Naive B cell (primary cell): Measurements from ENCODE around the gene PLEKHG5. TPM values are rescaled to one million over a fixed set of nuclear protein-coding genes. Genes with fewer than 3 reads are reported as not detected.
A peak's percentile ranks its signal among the peaks of the same experiment; 100 is the strongest.
"Not testable (repeated sequence)": the region's sequence is repeated elsewhere in the genome, so short reads cannot be mapped to it uniquely, and the experiment has no call there.

ENCODE experiments used
- ATAC-seq, 2 donors: fragments of 150-1000 bp; cut with Tn5 transposase; 2 replicates each; pipeline ENCODE4 v1.10.0; 2021; ENCODE audit warnings: low read depth in 2 of 2, mild to moderate bottlenecking in 2 of 2, moderate library complexity in 2 of 2
- DNase-seq: peaks from one replicate; pipeline ENCODE4 v3.0.0; 2022
- H3K27ac Mint-ChIP-seq, 6 donors: one replicate each; pipeline ENCODE4 v1.8.0; 2020 to 2022; ENCODE audit warnings: mild to moderate bottlenecking in 6 of 6, mixed read lengths in 6 of 6, moderate library complexity in 5 of 6, inconsistent platforms in 2 of 6
- H3K27me3 Mint-ChIP-seq, 3 donors: one replicate each; pipeline ENCODE4 v1.8.0; 2021 to 2022; ENCODE audit warnings: mixed read lengths in 3 of 3, mild to moderate bottlenecking in 1 of 3
- H3K36me3 Mint-ChIP-seq, 2 donors: one replicate each; pipeline ENCODE4 v1.8.0; 2020 to 2022; ENCODE audit warnings: mixed read lengths in 2 of 2, inconsistent platforms in 1 of 2, mild to moderate bottlenecking in 1 of 2
- H3K4me1 Mint-ChIP-seq, 3 donors: one replicate each; pipeline ENCODE4 v1.8.0; 2020 to 2022; ENCODE audit warnings: mixed read lengths in 3 of 3, inconsistent platforms in 1 of 3, mild to moderate bottlenecking in 1 of 3, moderate library complexity in 1 of 3
- H3K4me3 Mint-ChIP-seq, 8 donors: one replicate each; pipeline ENCODE4 v1.8.0; 2020 to 2022; ENCODE audit warnings: mild to moderate bottlenecking in 8 of 8, mixed read lengths in 8 of 8, moderate library complexity in 8 of 8, inconsistent platforms in 2 of 8
- H3K9me3 Mint-ChIP-seq, 7 donors: one replicate each; pipeline ENCODE4 v1.8.0; 2020 to 2022; ENCODE audit warnings: mixed read lengths in 7 of 7, mild to moderate bottlenecking in 5 of 7, inconsistent platforms in 2 of 7, moderate library complexity in 1 of 7
- polyA plus RNA-seq, 6 donors: library from polyadenylated mRNA; unstranded; fragments of 300-500 nt; fragmentation: Illumina TruSeq; gene quantifications; one replicate each; pipeline ENCODE4 v1.2.3, GENCODE V29; 2021; ENCODE audit warnings: low read depth in 6 of 6

PLEKHG5 gene
- polyA plus RNA-seq, 6 donors from 2014 or later = not detected

GRCh38 chr1:6455752-6456520 lies 35.5 kb downstream of the PLEKHG5 start:
- not testable (repeated sequence) for H3K27ac Mint-ChIP-seq, H3K9me3 Mint-ChIP-seq, DNase-seq, H3K36me3 Mint-ChIP-seq, ATAC-seq
- Mint-ChIP-seq H3K4me1 (peaks cover 12 to 23% (median 13%) of the 10 kb centered on the region in 3 donors), H3K4me3 (peak overlapping the region in 1 of 8 donors; percentile 59), H3K27me3 (peaks cover 25 to 67% (median 49%) of the 10 kb centered on the region in 3 donors)

- H3K36me3 Mint-ChIP-seq = peaks cover 0 to 8% of the 10 kb centered on the region in 2 donors
- H3K9me3 Mint-ChIP-seq = no peaks in the 10 kb centered on the region
- H3K27ac Mint-ChIP-seq = no peak overlapping the region
- DNase-seq (no peak), ATAC-seq (no peak)
- peaks cover 4 to 14% (median 6%) of the 10 kb centered on the region in 3 donors for H3K4me1 Mint-ChIP-seq
- H3K27me3 Mint-ChIP-seq = peaks cover 30 to 67% (median 51%) of the 10 kb centered on the region in 3 donors
- peak overlapping the region in 1 of 8 donors; percentile 42 for H3K4me3 Mint-ChIP-seq
These were observed 36.4 kb downstream of the PLEKHG5 start for GRCh38 chr1:6454856-6455751.

DNA sequence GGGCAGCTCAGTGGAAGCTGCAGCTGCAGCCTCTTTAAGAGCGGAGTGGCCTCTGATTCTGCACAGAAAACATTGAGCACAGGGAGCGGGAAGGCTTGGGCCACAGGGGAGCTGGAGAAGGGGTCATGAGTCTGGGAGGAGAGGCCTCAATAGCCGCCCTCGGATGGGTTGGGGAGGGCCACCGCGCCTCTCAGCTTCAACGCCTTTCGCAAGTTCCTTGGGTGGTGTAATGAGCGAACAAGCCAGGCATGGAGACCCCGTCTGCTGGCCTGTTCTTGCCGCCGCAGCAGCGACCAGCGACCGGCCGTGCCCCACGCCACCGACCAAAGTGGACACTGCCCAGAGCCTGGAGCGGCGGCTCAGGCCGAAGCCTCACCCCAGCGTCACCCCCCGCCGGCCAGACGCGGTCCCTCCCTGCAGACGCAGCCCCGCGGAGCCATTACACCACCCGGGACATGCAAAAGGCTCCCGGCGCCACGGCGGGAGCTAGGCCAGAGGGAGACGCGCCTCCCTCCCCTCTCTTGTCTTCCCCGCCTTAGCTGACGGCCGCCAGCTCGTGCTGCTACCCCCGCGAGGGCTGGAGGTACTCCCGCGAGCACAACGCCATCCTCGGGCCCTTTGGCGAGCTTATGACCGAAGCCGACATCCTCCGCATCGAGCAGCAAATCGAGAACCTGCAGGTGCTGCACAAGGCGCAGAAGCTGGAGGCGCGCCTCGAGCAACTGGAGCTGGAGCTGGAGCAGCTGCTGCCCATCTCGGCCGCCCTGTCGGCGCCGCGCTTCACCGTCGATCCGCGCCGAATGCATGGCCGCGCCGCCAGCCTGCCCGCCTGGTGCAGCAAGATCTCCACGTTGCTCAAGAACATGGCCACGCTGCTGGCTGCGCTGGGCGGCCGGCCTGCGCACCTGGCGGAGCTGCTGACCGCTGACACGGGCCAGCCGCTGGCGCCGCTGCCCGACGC lies 37.3 kb downstream of the PLEKHG5 start:
- peak overlapping the region in 1 of 6 donors; percentile 70 for H3K27ac Mint-ChIP-seq
- peaks cover 32 to 70% (median 53%) of the 10 kb centered on the region in 3 donors for H3K27me3 Mint-ChIP-seq
- ATAC-seq, DNase-seq, H3K36me3 Mint-ChIP-seq, H3K9me3 Mint-ChIP-seq: not testable (repeated sequence)
- peak overlapping the region in 1 of 8 donors; percentile 15 for H3K4me3 Mint-ChIP-seq
- H3K4me1 Mint-ChIP-seq = peaks cover 8 to 15% (median 8%) of the 10 kb centered on the region in 3 donors

GRCh38 chr1:6450943-6451373 lies 40.5 kb downstream of the PLEKHG5 start:
- DNase-seq (no peak), ATAC-seq (no peak)
- H3K4me1 Mint-ChIP-seq = peaks cover 11 to 23% (median 15%) of the 10 kb centered on the region in 3 donors
- no peak overlapping the region for H3K27ac Mint-ChIP-seq
- peaks cover 0 to 8% of the 10 kb centered on the region in 2 donors for H3K36me3 Mint-ChIP-seq
- no peaks in the 10 kb centered on the region for H3K9me3 Mint-ChIP-seq
- H3K4me3 Mint-ChIP-seq = no peak overlapping the region
- peaks cover 26 to 76% (median 45%) of the 10 kb centered on the region in 3 donors for H3K27me3 Mint-ChIP-seq

- H3K9me3 Mint-ChIP-seq, DNase-seq, H3K4me3 Mint-ChIP-seq, H3K27ac Mint-ChIP-seq, H3K36me3 Mint-ChIP-seq, ATAC-seq: not testable (repeated sequence)
- Mint-ChIP-seq H3K27me3 (peaks cover 26 to 77% (median 50%) of the 10 kb centered on the region in 3 donors), H3K4me1 (peaks cover 11 to 23% (median 15%) of the 10 kb centered on the region in 3 donors)
These were observed 41.0 kb downstream of the PLEKHG5 start for GRCh38 chr1:6450486-6450885.

- ATAC-seq = no peak
- Mint-ChIP-seq H3K4me1 (peaks cover 11 to 23% (median 15%) of the 10 kb centered on the region in 3 donors), H3K36me3 (peaks cover 0 to 8% of the 10 kb centered on the region in 2 donors), H3K27me3 (peaks cover 28 to 80% (median 53%) of the 10 kb centered on the region in 3 donors), H3K4me3 (peak overlapping the region in 3 of 8 donors; percentile 57 to 84 (median 66)), H3K27ac (no peak overlapping the region), H3K9me3 (no peaks in the 10 kb centered on the region)
- DNase-seq = no peak
These were observed 41.4 kb downstream of the PLEKHG5 start for GRCh38 chr1:6450005-6450450.

DNA sequence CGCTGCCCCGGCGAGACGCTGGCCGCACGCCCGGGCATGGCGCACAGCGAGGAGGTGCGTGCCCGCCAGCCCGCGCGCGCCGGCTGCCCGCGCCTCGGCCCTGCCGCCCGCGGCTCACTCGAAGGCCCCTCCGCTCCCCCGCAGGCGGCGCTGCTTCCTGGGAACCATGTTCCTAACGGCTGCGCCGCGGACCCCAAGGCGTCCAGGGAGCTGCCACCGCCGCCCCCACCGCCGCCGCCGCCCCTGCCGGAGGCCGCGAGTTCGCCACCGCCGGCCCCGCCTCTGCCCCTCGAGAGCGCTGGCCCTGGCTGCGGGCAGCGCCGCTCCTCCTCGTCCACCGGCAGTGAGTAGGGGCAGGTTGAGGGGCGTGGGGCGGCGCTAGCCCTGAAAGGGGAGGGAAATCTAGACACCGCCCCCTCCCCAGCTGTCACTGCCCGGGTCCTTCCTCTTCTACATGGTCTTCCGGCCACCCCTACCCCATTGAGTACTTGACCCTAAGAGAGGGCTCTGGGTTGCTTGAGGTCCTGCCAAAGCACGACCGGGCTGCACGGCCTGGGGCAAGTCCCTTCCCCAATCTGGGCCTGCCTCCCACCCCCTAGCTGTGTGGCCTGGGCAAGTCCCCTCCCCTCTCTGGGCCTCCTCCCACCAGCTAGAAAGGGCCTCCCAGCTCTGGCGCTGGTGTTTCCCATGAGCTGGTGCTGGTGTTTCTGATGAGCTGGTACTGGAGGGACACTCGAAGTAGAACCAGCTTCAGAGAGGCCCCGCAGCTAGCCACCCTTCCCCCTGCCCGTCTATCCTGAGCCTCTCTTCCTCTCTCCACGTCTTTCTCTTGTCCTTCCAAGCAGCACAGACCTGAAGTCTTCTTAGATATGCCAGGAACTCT lies 42.5 kb downstream of the PLEKHG5 start:
- Mint-ChIP-seq H3K27ac (peak overlapping the region in 1 of 6 donors; percentile 55), H3K4me3 (peak overlapping the region in 7 of 8 donors; percentile 48 to 90 (median 68)), H3K9me3 (no peaks in the 10 kb centered on the region), H3K27me3 (peaks cover 32 to 86% (median 61%) of the 10 kb centered on the region in 3 donors), H3K36me3 (peaks cover 0 to 8% of the 10 kb centered on the region in 2 donors), H3K4me1 (peaks cover 11 to 23% (median 15%) of the 10 kb centered on the region in 3 donors)
- no peak for DNase-seq
- peak in 1 of 2 donors; percentile 16 for ATAC-seq

DNA sequence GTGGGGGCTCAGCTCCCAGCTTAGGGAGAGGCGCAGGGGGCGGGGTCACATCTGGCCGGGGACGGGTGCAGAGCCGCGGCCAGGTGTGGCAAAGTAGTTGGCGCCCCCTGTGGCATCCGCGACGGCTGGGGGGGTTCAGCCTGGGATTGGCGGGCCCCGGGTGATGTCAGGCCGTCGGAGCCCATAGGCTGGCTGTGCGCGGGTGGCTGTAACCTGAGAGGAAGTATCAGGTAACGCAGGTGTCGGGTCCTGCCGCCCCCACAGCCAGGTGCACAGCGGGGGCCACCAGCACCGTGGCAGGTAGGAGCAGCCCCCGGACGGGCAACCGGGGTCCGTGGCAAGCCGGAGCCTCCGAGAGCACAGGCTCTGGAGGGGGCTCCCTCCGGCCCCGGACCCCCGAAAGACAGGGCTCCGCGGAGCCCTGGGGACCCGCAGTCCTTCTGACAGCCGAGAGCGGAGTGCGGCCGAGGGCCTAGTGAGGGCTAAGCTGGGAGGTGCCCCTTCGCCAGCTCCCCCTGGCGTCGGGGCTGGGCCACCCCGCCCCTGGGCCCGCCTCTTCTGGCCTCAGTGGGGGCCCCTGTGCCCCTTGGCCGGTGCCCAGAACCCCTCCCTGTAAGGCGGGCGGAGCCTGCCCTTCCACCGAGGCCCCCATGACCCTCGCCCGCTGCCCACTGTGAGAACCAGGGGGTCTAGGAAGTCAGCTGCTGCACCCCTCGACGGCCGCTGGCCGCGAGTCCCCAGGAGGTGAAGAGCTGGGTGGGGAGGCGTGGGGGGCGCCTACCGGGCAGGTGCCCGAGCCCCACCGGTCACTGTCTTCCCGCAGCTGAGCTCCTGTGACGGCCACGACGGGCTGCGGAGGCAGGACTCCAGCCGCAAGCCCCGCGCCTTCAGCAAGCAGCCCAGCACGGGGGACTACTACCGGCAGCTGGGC lies 43.4 kb downstream of the PLEKHG5 start:
- H3K27ac Mint-ChIP-seq = no peak overlapping the region
- ATAC-seq = peak; percentile 65 to 73
- H3K27me3 Mint-ChIP-seq = peaks cover 25 to 83% (median 52%) of the 10 kb centered on the region in 3 donors
- DNase-seq = no peak
- H3K36me3 Mint-ChIP-seq = peaks cover 0 to 2% of the 10 kb centered on the region in 2 donors
- H3K4me1 Mint-ChIP-seq = peaks cover 7 to 23% (median 10%) of the 10 kb centered on the region in 3 donors
- H3K4me3 Mint-ChIP-seq = peak overlapping the region in 6 of 8 donors; percentile 49 to 77 (median 60)
- H3K9me3 Mint-ChIP-seq = no peaks in the 10 kb centered on the region

DNA sequence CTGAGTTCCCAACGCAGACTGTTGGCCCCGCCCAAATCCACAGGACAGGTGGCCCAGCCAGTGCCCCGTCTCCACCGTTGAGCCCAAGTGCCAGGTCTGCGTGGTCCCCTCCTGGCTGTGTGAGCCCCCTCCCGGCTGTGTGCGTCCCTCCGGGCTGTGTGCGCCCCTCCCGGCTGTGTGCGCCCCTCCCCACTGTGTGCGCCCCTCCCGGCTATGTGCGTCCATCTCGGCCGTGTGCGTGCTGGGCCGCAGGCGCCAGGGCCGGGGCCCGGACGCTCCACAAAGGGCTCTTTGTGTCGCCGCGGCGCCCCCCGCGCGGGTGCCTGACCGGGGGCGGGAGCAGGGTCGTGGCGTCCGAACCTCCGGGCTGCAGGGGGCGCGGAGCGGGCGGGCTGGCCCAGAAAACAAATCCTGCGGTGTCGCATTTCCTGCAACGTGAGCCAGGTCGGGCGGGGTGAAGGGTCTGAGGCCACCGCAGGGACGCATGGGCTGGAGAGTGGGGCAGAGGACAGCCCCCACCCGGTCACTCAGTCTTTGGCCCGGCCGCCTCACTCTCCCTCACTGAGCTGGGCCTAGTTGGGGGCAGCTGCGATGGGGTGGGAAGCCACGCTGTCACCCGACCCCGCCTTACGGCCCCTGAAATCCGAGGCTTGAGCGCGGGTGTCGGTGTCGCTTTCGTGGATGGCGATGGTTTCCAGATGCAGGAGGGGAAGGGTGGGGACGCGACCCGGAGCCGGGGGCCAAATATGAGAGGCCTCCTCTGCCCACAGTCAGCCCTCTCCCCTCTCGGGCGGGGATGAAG lies 44.2 kb downstream of the PLEKHG5 start:
- ATAC-seq = peak; percentile 13 to 18

GRCh38 chr1:6446665-6447015 lies 44.8 kb downstream of the PLEKHG5 start:
- H3K9me3 Mint-ChIP-seq = no peaks in the 10 kb centered on the region
- H3K27ac Mint-ChIP-seq = no peak overlapping the region
- peak overlapping the region in 4 of 8 donors; percentile 25 to 75 (median 60) for H3K4me3 Mint-ChIP-seq
- no peak for ATAC-seq
- peaks cover 25 to 81% (median 50%) of the 10 kb centered on the region in 3 donors for H3K27me3 Mint-ChIP-seq
- no peaks in the 10 kb centered on the region for H3K36me3 Mint-ChIP-seq
- DNase-seq = no peak
- H3K4me1 Mint-ChIP-seq = peaks cover 7 to 23% (median 9%) of the 10 kb centered on the region in 3 donors

More for the DNA sequence above, 44.2 kb downstream of the PLEKHG5 start:
- H3K27me3 Mint-ChIP-seq = peaks cover 25 to 78% (median 47%) of the 10 kb centered on the region in 3 donors
- DNase-seq = no peak
- no peaks in the 10 kb centered on the region for H3K36me3 Mint-ChIP-seq
- H3K4me3 Mint-ChIP-seq = peak overlapping the region in 7 of 8 donors; percentile 20 to 77 (median 53)
- H3K4me1 Mint-ChIP-seq = peaks cover 7 to 23% (median 9%) of the 10 kb centered on the region in 3 donors
- H3K9me3 Mint-ChIP-seq = no peaks in the 10 kb centered on the region
- no peak overlapping the region for H3K27ac Mint-ChIP-seq
